Measurements from ENCODE around the gene A1BG.

- TF ChIP-seq CTCF (IDR thresholded peaks at IDR 0.05) (no peak), ZFX (IDR thresholded peaks at IDR 0.05; ENCODE audit: borderline replicate concordance) (no peak)
These were observed 48.0 kb downstream of the A1BG start, which contains the start of gene ERVK3-1 for GRCh38 chr19:58305065-58305931.
